ENCODE measurements around the gene CHTF8. TPM values are rescaled to one million over a fixed set of nuclear protein-coding genes. Genes with fewer than 3 reads are reported as not detected.
A peak's percentile ranks its signal among the peaks of the same experiment; 100 is the strongest.

CHTF8 gene
- total and polyA plus RNA-seq, 5 experiments from 2014 or later = 126 to 192 (median 165) TPM

DNA sequence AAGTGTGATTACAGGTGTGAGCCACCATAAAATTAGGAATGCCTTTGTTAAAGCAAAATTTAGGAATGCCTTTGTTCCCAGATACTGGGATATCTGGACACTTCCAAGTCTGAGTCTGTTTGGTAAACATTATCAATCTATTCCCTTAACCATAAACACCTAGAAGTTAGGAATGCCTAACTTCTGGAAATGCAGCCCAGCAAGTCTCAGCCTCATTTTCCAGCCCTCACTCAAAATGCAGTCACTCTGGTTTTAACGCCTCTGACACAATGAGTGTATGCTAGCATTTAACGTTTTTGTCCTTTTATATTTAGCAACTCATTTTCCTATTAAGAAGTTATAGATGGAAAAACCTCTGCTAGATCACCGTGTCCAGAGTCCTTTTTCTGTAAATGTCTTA, 61.4 kb downstream of the CHTF8 start:
- H3K27me3 Mint-ChIP-seq = no peaks in the 10 kb centered on the region
- no peak overlapping the region for H3K27ac Mint-ChIP-seq
- POLR2A ChIA-PET = no interaction called here
- no peak overlapping the region for H3K4me3 Mint-ChIP-seq
- DNase-seq = no peak
- H3K9me3 Mint-ChIP-seq = no peaks in the 10 kb centered on the region
- peaks cover 0 to 2% (median 0%) of the 10 kb centered on the region in 4 donors for H3K4me1 Mint-ChIP-seq
- ATAC-seq = no peak
- peaks cover 0 to 16% (median 3%) of the 10 kb centered on the region in 3 donors for H3K36me3 Mint-ChIP-seq

DNA sequence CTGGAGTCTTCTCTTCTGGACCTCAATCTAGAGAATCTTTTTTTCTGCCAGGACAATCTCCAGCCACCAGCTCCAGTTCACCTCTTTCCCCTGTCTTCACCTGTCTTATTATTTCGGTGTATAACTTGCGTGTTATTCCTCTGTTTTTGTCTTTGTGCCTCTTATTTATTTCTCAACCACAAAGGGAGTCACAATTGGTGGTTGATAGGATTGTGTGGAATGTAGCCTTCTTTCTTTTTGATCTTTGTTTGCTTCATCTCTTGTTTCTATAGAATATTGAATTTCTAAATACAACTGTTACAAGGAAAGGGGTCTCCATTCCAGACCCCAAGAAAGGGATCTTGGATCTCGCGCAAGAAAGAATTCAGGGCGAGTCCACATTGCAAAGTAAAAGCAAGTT, 62.9 kb downstream of the CHTF8 start:
- peak overlapping the region in 1 of 10 donors; percentile 52 for H3K27ac Mint-ChIP-seq
- ATAC-seq (no peak), DNase-seq (no peak)
- H3K4me1 Mint-ChIP-seq = peaks cover 0 to 2% (median 0%) of the 10 kb centered on the region in 4 donors
- no peaks in the 10 kb centered on the region for H3K27me3 Mint-ChIP-seq
- POLR2A ChIA-PET = no interaction called here
- no peaks in the 10 kb centered on the region for H3K9me3 Mint-ChIP-seq
- H3K4me3 Mint-ChIP-seq = no peak overlapping the region
- peaks cover 0 to 27% (median 7%) of the 10 kb centered on the region in 3 donors for H3K36me3 Mint-ChIP-seq

Other genes starting within 250 kb of the CHTF8 start
- 1 to 10 TPM; 3.4 to 4.0 TPM for gene HAS3, start 26.9 kb downstream of the CHTF8 start, total RNA-seq
- under 1 TPM; 0.07 to 0.55 (median 0.11) TPM for gene HAS3, start 26.9 kb downstream of the CHTF8 start, polyA plus RNA-seq
- 10 to 100 TPM; 41.8 to 44.5 TPM for gene UTP4, start 61 bp upstream of the CHTF8 start, total RNA-seq
- 10 to 100 TPM; 72.4 to 77.6 (median 72.8) TPM for gene UTP4, start 61 bp upstream of the CHTF8 start, polyA plus RNA-seq
- gene SNTB2, start 54.6 kb upstream of the CHTF8 start, total RNA-seq = 10 to 100 TPM; 11.0 to 12.9 TPM
- 10 to 100 TPM in 1 of 3 donors, 1 to 10 TPM in 2; 3.7 to 15.0 (median 7.6) TPM for gene SNTB2, start 54.6 kb upstream of the CHTF8 start, polyA plus RNA-seq
- 10 to 100 TPM; 51.3 to 52.2 TPM for gene VPS4A, start 178.8 kb upstream of the CHTF8 start, total RNA-seq
- 10 to 100 TPM; 28.4 to 36.1 (median 29.1) TPM for gene VPS4A, start 178.8 kb upstream of the CHTF8 start, polyA plus RNA-seq
- gene PDF, start 198.0 kb upstream of the CHTF8 start, total RNA-seq = 10 to 100 TPM; 15.1 to 16.8 TPM
- gene PDF, start 198.0 kb upstream of the CHTF8 start, polyA plus RNA-seq = 10 to 100 TPM; 12.3 to 17.2 (median 13.8) TPM
- 10 to 100 TPM; 62.0 to 65.5 TPM for gene COG8, start 207.0 kb upstream of the CHTF8 start, total RNA-seq
- 10 to 100 TPM; 33.6 to 42.0 (median 39.6) TPM for gene COG8, start 207.0 kb upstream of the CHTF8 start, polyA plus RNA-seq
- 10 to 100 TPM; 33.0 to 34.4 TPM for gene NIP7, start 207.2 kb upstream of the CHTF8 start, total RNA-seq
- gene NIP7, start 207.2 kb upstream of the CHTF8 start, polyA plus RNA-seq = 10 to 100 TPM; 17.6 to 24.8 (median 18.5) TPM
- gene TMED6, start 219.2 kb upstream of the CHTF8 start, total RNA-seq = 1 to 10 TPM; 4.5 to 5.2 TPM
- under 1 TPM in 1 of 3 donors, not detected in 2; 0.43 TPM for gene TMED6, start 219.2 kb upstream of the CHTF8 start, polyA plus RNA-seq

Measured in naive thymus-derived CD8-positive, alpha-beta T cell (primary cell).